Heart left ventricle (tissue), 13 donors: ENCODE data around the gene BUB1B.

ENCODE experiments used
- CTCF ChIP-seq, 12 donors: fragments of 200-600 bp; sonication (generic) in 4 of 12; IDR thresholded peaks; one replicate each; pipeline versions ENCODE4 v1.5.0 to v1.8.0; 2018 to 2022; ENCODE audit warnings: antibody characterized with exemption in 12 of 12, mild to moderate bottlenecking in 5 of 12
- POLR2A ChIP-seq, 2 donors: fragments of 450-650 bp; IDR thresholded peaks; one replicate each; pipeline ENCODE4 v1.6.1; 2017; ENCODE audit warnings: antibody characterized with exemption in 2 of 2, mild to moderate bottlenecking in 2 of 2, moderate library complexity in 2 of 2
- donor health status: ischemic (EF 13 %, LVEDD 7.1; RV severe dilation, severe dysfunction).
- donor health status: DM: no; HTN: yes; CAD: no.
- donor health status: DM: no; HTN: no; CAD: no.
- donor health status: ischemic (EF 25% LVEDD 6.9; RV normal size, moderate dysfunction).
- donor health status: ischemic (EF 25% LVEDD 5.7; RV mildly dilated, moderate dysfunction).
- donor health status: ischemic (EF 35%, LVEDD 5.7; RV mildly dilated, moderate dysfunction).
- donor health status: nonischemic (EF 11% LVEDD 7.7; RV severe dilation, severe dysfunction).
- donor health status: DM: yes; HTN: yes; CAD: no.
- donor health status: PGD.
- donor health status: ischemic (EF 29% LVEDD 5.4; RV normal size, mild dysfunction).
- donor health status: nonischemic (EF 23%, LVEDD 6.1; RV moderate dilation, normal function).

- TF ChIP-seq POLR2A (IDR thresholded peaks at IDR 0.05) (no peak), CTCF (IDR thresholded peaks at IDR 0.05) (no peak)
These were observed 45.2 kb upstream of the BUB1B start for GRCh38 chr15:40115670-40116093.
